ENCODE results near the gene NTSR1. TPM values are rescaled to one million over a fixed set of nuclear protein-coding genes. Genes with fewer than 3 reads are reported as not detected.

NTSR1 gene
- total and polyA plus RNA-seq, 2 of the 8 experiments (the other 6 are each of a cell fraction or from before 2014, with no cell fraction given): 0.53 to 0.89 TPM

DNA sequence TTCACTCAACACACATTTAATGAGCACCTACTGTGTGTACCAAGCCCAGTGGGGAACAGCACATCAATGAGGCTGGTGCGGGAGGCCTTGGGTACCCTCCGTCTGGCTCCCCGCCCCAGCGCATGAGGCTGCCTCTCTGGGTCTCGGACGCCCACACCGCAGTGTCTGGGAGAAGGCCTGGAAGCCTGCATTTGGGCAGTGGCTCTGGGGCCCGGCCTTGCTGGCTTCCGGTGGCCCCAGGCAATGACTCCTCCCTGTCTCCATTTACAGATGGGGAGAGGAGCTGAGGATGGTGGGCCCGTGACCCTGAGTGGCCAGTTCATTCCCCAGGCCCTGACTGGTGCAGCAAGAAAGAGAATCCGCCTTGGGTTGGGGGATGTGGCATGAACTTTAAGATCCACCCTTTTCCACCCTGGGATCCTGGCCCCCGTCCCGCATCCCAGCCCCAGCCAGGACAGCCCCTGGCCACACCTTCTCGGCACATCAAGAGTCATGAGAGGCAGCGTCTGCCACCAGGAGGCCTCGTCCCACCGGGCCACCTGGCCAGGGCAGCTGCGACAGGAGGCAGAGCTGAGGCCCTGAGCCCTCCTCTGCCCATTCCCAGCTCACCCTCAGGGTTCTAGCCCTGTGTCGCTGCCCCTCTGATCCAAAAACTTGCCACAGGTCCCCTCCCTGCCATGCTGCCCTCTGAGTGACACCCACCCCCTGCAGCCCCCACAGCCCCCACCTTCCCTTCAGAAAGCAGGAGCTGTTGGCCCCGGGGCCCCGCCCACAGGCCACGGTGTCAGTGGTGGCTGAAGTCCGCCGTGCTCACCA is 70.2 kb downstream of the NTSR1 start (continued):
- TF ChIP-seq GTF2F1 (IDR thresholded peaks at IDR 0.05; ENCODE audit: borderline replicate concordance, low read depth, low read length) (no peak), PHF8 (conservative IDR thresholded peaks at IDR 0.05; ENCODE audit: low read depth, low read length) (no peak), JUN (IDR thresholded peaks at IDR 0.05; ENCODE audit: low read depth, low read length) (no peak), TCF12 (IDR thresholded peaks at IDR 0.05; ENCODE audit: low read depth, low read length) (no peak), BRCA1 (IDR thresholded peaks at IDR 0.05; ENCODE audit: low read depth, low read length) (no peak), SIN3A (conservative IDR thresholded peaks at IDR 0.05 in 1 of 2, IDR thresholded peaks at IDR 0.05 in 1 of 2; ENCODE audit: low read depth in 1 of 2, low read length in 2 of 2) (no peak)
- TF ChIP-seq, protein P1, sequence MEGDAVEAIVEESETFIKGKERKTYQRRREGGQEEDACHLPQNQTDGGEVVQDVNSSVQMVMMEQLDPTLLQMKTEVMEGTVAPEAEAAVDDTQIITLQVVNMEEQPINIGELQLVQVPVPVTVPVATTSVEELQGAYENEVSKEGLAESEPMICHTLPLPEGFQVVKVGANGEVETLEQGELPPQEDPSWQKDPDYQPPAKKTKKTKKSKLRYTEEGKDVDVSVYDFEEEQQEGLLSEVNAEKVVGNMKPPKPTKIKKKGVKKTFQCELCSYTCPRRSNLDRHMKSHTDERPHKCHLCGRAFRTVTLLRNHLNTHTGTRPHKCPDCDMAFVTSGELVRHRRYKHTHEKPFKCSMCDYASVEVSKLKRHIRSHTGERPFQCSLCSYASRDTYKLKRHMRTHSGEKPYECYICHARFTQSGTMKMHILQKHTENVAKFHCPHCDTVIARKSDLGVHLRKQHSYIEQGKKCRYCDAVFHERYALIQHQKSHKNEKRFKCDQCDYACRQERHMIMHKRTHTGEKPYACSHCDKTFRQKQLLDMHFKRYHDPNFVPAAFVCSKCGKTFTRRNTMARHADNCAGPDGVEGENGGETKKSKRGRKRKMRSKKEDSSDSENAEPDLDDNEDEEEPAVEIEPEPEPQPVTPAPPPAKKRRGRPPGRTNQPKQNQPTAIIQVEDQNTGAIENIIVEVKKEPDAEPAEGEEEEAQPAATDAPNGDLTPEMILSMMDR (IDR thresholded peaks at IDR 0.05; ENCODE audit: control extremely low read depth in 1 of 3, insufficient read depth in 1 of 3, low read depth in 1 of 3, low read length in 3 of 3): peak in 2 of 3 experiments; percentile 30 to 31; a peak in 3 of 4 replicates
